Kidney capillary endothelial cell (primary cell): Measurements from ENCODE around the gene ATP5F1D.
"Not testable (repeated sequence)": the region's sequence is repeated elsewhere in the genome, so short reads cannot be mapped to it uniquely, and the experiment has no call there.

Experiments
- DNase-seq: peaks from one replicate; pipeline ENCODE4 v3.0.0-alpha.2; 2018; ENCODE audit warnings: low spot score

The ATP5F1D gene

DNA sequence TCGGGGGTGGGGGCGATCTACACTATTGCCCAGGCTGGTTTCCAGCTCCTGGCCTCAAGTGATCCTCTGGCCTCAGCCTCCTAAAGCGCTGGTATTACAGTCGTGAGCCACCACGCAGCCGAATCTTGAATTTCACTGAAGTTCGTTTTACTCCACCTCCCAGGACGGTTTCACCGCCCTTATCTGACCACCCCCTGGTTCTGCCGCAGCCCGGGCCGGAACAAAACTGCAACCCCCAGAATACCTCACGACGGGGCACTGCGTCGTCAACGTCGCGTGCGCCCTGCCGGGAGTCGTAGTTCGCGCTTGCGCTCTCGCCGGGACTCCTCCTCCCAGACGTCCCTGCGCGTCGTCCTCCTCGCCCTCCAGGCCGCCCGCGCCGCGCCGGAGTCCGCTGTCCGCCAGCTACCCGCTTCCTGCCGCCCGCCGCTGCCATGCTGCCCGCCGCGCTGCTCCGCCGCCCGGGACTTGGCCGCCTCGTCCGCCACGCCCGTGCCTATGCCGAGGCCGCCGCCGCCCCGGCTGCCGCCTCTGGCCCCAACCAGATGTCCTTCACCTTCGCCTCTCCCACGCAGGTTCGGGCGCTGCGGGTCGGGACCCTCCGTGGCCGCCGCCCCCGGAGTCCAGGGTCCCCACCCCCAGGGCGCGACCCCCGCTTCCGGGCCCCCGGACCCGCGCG, at the start of gene ATP5F1D:
Gene ATP5F1D, plus strand, starts transcription at position 335 of the 679 bp plus-strand sequence. Its CDS starts 100 bp downstream, at position 435.
- peak; percentile 93 for DNase-seq

DNA sequence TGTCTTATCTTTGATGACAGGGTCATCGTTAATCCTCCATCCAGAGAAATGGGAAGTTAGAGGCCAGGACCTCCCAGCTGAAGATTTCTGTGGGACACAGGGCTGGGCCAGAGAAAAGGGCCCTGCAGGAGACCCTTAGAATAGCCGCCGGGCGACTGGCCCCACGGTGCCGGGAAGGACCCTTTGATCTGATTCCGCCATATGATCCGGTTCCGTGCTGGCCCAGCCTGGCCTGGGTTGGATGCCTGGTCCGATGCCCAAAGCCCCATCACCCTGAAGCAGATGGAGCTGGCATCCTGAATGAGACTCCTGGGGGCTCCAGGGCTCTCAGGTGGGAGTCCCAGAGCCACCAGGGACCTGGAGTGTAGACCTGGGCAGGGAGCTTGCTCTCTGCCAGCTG, 42.0 kb upstream of the ATP5F1D start:
- DNase-seq: no peak

DNA sequence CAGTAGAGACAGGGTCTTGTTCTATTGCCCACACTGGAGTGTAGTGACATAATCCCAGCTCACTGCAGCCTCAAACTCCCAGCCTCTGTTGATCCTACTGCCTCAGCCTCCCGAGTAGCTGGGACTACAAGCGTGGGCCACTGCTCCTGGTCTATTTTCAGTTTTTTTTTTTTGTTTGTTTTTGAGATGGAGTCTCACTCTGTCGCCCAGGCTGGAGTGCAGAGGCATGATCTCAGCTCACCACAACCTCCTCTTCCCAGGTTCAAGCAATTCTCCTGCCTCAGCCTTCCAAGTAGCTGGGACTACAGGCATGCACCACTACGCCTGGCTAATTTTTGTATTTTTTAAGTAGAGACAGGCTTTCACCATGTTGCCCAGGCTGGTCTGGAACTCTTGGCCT, 40.9 kb upstream of the ATP5F1D start:
- DNase-seq: not testable (repeated sequence)

DNA sequence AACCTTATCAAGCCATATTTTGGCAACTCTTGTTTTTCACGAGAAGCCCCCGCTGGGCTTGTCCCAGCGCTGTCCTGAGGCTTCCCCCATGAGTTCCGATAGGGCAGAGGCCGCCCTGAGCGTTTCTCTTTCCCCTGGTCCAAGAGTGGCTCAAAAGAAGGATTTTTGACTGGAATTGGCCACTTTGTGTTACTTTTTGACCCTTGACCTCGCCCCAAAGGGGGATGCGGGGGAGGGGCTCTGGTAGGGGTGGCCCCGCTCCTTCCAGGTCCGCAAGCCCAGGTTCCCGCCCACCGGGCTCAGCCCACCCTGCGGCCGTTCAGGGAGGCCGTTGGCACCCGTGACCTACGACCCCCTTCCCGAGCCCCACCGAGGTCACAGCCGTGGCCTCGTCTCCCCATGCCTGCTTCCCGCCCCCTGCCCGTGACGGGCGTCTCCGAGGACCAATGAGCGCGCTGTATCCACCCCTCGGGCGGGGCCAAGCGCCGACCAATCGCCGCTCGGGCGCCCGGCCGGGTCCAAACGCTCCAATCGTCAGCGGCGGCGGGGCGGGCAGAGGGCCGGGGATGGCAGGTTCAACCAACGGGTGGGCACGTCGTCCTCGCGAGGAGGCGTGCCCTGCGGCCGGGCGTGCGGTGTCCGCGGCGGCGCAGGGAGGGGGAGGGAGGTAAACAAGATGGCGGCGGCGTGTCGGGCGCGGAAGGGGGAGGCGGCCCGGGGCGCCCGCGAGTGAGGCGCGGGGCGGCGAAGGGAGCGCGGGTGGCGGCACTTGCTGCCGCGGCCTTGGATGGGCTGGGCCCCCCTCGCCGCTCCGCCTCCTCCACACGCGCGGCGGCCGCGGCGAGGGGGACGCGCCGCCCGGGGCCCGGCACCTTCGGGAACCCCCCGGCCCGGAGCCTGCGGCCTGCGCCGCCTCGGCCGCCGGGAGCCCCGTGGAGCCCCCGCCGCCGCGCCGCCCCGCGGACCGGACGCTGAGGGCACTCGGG, 36.1 kb upstream of the ATP5F1D start, which contains the start of gene STK11:
Gene STK11, plus strand, starts transcription at position 665 of the 986 bp plus-strand sequence. CDS start 1,136 bp downstream, outside the sequence.
- peak; percentile 93 for DNase-seq

DNA sequence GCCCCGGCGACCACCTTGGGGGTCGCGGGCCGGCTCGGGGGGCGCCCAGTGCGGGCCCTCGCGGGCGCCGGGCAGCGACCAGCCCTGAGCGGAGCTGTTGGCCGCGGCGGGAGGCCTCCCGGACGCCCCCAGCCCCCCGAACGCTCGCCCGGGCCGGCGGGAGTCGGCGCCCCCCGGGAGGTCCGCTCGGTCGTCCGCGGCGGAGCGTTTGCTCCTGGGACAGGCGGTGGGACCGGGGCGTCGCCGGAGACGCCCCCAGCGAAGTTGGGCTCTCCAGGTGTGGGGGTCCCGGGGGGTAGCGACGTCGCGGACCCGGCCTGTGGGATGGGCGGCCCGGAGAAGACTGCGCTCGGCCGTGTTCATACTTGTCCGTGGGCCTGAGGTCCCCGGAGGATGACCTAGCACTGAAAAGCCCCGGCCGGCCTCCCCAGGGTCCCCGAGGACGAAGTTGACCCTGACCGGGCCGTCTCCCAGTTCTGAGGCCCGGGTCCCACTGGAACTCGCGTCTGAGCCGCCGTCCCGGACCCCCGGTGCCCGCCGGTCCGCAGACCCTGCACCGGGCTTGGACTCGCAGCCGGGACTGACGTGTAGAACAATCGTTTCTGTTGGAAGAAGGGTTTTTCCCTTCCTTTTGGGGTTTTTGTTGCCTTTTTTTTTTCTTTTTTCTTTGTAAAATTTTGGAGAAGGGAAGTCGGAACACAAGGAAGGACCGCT, 35.2 kb upstream of the ATP5F1D start:
- no peak for DNase-seq

DNA sequence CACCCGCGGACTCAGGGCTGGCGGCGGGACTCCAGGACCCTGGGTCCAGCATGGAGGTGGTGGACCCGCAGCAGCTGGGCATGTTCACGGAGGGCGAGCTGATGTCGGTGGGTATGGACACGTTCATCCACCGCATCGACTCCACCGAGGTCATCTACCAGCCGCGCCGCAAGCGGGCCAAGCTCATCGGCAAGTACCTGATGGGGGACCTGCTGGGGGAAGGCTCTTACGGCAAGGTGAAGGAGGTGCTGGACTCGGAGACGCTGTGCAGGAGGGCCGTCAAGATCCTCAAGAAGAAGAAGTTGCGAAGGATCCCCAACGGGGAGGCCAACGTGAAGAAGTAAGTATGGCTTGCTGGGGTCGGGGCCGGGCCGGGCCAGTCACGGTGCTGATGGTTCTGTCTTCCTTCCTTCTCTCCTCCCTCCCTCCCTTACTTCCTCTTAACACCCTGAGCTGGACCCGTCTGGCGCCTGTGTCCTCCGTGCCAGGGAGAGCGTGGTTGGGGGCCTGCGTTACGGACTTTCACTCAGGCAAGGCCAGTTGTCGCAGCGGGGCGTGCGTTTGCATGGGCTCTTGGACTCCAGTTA, 34.6 kb upstream of the ATP5F1D start:
- DNase-seq: no peak

DNA sequence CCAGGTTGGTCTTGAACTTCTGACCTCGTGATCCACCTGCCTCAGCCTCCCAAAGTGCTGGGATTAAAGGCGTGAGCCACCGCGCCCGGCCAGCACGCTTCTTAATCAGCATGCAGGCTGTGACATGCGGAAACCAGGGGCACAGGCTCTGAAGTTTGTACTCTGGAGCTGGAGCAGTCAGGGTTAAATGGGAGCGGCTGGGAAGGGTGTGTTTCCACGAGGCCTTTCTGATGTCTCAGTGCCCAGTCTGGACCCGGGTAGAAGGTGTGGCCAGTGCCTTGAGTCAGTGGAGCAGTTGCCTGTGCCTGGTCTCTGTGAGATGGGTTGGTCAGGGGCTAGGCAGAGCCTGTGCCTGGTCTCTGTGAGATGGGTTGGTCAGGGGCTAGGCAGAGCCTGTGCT, 32.7 kb upstream of the ATP5F1D start:
- DNase-seq: not testable (repeated sequence)

DNA sequence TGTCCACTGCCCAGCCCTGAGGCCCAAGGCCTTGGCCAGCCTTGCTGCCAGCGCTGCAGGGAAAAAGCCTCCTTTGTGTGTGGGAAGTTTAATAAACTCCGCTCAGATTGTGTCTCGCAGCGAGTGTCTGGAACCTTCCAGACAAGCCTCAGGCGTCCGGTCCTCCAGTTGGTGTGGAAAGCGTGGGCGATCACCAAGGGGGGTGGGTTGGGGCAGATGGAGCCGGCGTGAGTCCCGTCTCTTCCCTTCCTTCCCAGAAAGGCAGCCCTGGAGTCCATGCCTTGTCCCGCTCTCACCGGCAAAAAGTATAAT, 31.4 kb upstream of the ATP5F1D start:
- no peak for DNase-seq

DNA sequence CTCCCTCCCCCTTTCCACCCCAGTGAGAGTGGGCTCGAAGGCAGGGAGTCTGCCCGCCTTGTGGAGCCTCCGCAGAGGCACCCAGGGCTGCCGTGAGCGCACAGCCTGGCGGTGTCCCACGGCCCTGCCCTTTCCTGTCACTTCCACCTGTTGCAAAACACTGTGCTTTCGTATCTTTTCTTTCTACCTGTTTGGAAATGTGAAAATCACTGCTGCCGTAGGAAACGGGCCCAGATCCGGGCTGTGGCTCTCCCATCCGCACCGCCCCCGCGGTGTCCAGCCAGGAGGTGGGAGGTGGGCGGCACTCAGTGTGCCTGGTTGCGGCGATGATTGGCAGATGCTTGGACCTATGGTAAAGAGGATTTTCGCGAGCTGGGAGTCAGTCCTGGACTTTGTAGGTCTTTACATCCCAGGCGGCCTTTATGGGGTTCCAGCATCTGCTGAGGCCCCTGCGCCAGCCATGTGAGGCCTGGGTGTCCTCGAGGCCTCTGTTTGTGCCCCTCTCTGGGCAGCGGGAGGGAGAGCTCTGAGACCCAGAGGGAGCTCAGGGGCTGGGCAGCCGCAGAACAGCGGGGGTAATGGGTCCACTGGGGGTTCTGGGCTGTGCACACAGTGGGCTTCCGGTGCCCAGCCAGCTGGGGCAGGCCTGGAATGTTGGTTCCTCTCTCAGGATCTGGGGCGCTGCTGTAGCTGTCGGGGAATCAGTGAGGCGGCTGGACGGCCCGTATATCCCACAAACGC, 29.9 kb upstream of the ATP5F1D start:
- no peak for DNase-seq

DNA sequence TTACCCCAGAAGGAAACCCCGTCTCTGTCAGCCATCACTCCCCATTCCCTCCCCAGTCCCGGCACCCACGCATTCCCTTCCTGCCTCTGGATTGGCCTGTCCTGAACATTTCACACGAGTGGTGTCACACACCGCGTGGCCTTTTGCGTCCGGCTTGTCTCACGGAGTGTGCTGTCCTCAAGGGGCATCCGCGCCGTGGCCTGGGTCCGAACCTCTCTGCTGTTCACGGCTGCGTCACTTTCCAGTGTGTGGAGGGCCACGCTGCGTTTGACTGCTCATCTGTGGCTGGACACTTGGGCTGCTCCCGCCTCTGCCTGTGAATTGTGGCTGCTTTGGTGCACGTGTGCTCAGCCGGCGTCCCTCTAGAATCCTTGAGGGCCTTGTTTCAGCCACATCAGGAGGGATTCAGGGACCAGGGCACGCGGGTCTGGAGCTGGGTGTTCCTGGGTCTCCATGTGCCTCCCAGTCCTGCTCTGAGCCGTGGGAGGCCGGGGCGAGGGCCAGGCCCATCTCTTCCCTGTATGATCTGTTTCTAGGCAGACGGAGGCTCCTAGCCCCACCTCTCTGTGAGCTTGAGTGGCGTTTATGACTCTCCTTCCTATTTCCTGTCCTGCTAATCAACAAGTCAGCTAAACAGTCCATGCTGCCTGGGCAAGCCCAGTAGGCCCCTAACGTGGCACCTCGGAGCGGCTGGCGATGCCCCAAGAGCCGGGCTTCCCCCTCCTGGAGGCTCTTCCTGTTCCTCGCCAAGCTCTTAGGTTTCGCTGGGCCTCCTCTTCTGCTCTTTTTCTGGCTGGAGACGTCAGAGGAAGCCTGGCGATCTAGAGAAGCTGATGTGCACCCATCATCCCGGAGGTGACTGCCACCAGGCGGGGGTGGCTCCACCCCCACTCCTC, 27.9 kb upstream of the ATP5F1D start:
- peak; percentile 86 for DNase-seq

DNA sequence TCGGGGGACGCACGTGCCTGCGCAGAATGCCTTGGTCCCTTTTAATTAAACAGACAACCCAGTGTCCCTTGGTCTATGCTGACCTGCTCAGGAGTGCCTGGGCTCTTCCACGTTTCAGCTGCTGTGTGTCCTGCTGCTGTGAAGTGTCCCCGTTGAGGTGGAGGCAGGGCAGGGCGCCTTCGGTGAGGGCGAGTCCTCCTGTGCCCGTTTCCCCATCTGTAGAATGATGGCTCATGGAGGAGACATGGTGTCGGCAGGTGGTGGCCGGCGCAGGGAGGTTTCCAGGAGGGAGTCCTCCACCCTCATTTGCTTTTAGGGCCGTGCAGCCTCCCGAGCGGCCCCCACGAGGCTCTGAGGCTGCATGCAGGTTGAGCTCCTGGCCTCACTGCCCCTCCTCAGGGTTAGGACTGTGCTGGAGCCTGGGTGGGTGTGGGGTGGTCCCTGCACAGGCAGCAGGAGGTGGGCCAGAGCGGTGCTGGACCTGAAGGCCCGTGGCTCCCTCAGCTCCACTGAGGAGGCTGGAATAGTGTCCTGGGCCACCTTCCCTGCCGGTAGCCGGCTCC, 27.2 kb upstream of the ATP5F1D start:
- DNase-seq: no peak

DNA sequence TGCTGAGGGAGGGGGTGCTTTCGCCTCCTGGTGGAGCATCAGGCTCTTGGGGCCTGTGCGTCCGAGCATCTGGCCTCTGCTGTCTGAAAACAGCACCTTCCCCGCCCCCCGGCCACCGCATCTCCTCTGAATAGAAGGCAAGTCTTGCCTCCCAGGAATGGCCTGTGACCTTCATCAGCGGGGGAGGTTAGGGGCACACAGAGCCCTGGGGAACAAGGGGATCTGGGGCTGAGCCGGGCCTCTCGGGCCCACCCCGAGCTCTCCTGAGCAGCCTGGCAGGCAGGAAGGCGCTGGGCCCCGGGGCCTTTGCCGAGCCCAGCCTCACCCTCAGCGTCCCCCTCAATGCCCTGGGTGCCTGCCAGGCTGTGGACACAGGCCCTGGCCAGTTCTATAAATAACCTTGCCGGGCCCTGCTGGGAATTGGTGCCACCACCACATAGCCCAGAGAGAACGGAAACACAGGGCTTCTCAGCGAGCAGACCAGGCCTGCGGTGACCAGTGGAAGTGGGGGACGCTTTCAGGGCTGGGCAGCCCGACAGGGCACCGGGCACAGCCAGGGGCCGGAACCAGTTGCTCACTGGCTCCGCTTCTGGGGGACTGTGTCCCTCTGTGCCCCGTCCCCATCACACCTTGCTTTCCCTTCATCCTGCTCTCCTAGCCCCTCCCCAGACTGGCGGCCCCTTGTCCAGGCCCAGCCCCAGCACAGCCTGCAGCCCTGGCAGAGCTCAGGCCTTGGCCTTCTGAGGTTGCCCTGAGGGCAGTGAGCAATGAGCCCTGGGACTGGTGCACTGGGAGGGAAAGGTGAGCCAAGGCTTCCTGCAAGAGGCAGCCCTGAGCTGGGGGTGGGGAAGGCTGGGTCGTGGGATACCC, 26.5 kb upstream of the ATP5F1D start:
- DNase-seq: no peak

DNA sequence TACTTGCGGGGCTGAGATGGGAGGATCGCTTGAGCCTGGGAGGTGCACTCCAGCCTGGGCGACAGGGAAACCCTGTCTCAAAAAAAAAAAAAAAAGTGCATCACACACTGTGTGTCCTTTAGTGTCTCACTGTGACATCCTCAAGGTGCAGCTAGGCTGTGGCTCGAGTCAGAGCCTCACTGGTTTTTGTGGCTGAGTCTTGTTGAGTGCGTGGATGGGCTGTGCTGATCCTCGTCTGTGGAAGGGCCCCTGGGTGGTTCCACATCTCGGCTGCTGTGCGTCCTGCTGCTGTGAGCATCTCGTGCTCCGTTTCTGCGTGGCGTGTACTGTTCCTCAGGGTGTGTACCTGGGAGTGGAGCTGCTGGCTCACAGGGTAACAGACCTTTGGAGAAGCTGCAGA, 24.8 kb upstream of the ATP5F1D start:
- no peak for DNase-seq

DNA sequence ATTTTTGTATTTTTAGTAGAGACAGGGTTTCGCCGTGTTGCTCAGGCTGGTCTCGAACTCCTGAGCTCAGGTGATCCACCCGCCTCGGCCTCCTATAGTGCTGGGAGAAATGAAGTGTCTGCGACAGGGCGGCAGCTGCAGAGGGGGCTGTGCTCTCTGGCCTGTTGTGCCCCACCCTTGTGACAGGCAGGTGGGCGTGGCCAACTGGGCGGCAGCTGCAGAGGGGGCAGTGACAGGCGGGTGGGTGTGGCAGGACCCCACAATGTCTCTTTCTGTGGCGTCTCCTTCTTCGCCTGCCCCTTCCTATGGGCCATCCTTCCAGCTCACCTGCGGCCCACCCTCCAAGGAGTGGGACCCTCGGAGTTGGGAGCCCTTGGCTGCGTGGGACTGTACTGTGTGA, 24.2 kb upstream of the ATP5F1D start:
- DNase-seq: no peak

DNA sequence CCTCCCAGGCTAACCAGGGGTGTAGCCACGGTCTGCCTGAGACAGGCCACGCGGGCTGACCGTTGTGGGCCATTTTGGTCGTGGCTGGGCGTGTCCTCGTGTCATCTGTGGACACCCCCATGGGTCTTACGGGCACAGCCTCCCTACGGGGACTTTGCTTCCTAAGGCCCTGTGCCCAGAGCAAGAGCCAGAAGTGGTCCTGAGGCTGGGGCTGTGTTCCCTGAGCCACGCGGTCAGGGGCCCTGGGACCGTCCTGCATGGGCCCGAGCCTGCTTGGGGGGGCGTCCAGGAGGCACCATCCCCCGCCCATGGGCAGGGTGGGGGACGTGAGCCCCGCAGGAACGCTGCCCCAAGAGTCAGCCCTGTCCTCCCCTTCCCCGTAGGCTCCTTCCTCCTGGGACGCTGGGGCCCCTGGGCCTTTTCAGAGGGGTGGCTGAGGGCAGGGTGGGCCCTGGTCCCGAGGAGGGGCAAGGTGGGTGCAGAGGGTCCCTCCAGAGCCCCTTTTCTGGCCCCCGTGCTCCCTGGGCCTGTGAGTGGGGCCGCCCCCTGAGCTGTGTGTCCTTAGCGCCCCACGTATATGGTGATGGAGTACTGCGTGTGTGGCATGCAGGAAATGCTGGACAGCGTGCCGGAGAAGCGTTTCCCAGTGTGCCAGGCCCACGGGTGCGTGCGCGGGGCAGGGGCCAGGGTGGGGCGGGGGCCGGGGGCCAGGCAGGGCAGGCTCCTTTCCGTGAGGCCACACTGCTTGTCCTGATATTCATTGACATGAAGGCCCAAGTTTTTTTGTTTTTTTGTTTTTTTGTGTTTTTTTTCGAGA, 22.6 kb upstream of the ATP5F1D start:
- no peak for DNase-seq

DNA sequence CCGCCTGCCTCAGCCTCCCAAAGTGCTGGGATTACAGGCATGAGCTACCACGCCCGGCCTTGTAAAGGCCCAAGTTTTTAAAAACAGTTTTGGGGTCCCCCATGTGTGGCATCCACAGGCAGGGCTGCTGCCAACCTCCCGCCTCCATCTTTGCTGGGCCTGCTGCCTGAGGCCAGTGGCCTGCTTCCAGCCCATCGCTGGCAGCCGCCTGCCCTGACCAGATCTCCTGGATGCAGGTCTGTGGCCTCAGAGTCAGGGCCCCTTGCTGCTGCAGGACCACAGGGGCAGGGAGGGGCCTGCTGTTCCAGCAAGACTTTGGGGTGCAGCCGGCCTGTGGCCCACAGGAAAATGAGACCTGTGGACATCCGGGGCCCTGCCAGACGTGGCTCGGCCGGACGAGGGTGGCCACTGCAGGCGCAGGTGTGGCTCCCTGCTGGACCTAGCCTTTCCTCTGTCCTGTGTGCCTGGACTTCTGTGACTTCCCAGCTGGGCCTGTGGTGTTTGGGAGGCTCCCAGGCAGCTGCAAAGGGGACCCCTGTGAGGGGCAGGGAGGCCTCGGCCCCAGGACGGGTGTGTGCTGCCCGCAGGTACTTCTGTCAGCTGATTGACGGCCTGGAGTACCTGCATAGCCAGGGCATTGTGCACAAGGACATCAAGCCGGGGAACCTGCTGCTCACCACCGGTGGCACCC, 21.6 kb upstream of the ATP5F1D start:
- no peak for DNase-seq

DNA sequence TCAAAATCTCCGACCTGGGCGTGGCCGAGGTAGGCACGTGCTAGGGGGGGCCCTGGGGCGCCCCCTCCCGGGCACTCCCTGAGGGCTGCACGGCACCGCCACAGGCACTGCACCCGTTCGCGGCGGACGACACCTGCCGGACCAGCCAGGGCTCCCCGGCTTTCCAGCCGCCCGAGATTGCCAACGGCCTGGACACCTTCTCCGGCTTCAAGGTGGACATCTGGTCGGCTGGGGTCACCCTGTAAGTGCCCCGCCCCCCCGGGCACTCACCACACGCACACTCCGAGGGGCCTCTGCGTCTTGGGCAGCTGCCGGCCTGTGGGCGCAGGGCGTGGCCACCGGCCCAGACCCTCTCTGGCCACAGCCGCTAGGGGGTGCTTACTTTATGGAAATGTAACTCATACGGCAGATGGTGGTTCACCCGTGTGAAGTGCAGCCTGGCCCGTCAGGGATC, 21.0 kb upstream of the ATP5F1D start:
- DNase-seq: no peak
